Measurements from ENCODE around the gene MAGI2. TPM values are rescaled to one million over a fixed set of nuclear protein-coding genes. Genes with fewer than 3 reads are reported as not detected.
"Not testable (repeated sequence)": the region's sequence is repeated elsewhere in the genome, so short reads cannot be mapped to it uniquely, and the experiment has no call there.

The MAGI2 gene
- polyA plus RNA-seq, 3 donors = 0.03 to 0.11 TPM; not detected in 1

DNA sequence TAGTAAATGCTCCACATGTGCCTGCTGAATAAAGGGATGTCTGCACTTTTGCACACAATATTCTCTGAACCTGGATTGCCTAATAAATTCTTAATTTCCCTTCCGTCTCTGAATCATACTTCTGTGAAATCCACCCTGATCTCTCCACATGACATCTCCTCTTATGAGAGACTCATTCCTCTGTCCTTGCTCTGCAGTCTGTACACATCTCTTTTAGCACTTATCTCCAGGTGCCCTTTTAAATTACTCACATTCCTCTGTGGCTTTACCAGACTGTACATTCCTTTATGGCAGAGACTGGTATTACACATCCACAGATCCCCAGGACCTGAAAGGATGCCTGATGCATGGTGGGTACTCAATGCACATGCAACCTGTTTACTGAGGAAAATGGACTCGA, 1127.3 kb downstream of the MAGI2 start:
- no peak overlapping the region for H3K27ac Mint-ChIP-seq
- intact Hi-C loops (cut with micrococcal nuclease) = no loop called here
- peaks cover 0 to 1% (median 0%) of the 10 kb centered on the region in 3 donors for H3K27me3 Mint-ChIP-seq (ENCODE audit: low read depth in 3 of 3)
- H3K36me3 Mint-ChIP-seq = no peaks in the 10 kb centered on the region
- Histone ChIP-seq H3K4me2 (replicated peaks; ENCODE audit: extremely low read depth, low read length, poor library complexity, severe bottlenecking) (no peak overlapping the region), H4K20me1 (ENCODE audit: insufficient read depth, low read length) (no peaks in the 10 kb centered on the region), H3K36me3 (replicated peaks in 1 of 2; ENCODE audit: control insufficient read depth in 1 of 2, insufficient read depth in 2 of 2, low read length in 2 of 2) (no peaks in the 10 kb centered on the region), H3K4me3 (replicated peaks in 1 of 3; ENCODE audit: low read depth in 2 of 3, low read length in 3 of 3) (no peak overlapping the region), H2AFZ (ENCODE audit: insufficient read depth, low read depth, low read length, poor library complexity, severe bottlenecking) (no peak overlapping the region), H3K27me3 (ENCODE audit: control insufficient read depth in 2 of 2, insufficient read depth in 2 of 2, low read length in 2 of 2) (no peaks in the 10 kb centered on the region), H3K27ac (ENCODE audit: low read depth in 1 of 2, low read length in 2 of 2) (no peak overlapping the region), H3K79me2 (ENCODE audit: insufficient read depth, low read length) (no peaks in the 10 kb centered on the region), H3K4me1 (ENCODE audit: control insufficient read depth in 1 of 2, insufficient read depth in 2 of 2, low read length in 2 of 2) (no peaks in the 10 kb centered on the region), H3K9ac (ENCODE audit: insufficient read depth, low read length, poor library complexity, severe bottlenecking) (no peak overlapping the region), H3K9me3 (replicated peaks in 1 of 2; ENCODE audit: control insufficient read depth in 1 of 2, insufficient read depth in 1 of 2, low read length in 2 of 2) (peaks cover 3 to 5% of the 10 kb centered on the region in 2 donors)
- WGBS (ENCODE audit: insufficient coverage) = 93% methylated on average over 1 of the region's 2 CpGs
- TF ChIP-seq, protein P1, sequence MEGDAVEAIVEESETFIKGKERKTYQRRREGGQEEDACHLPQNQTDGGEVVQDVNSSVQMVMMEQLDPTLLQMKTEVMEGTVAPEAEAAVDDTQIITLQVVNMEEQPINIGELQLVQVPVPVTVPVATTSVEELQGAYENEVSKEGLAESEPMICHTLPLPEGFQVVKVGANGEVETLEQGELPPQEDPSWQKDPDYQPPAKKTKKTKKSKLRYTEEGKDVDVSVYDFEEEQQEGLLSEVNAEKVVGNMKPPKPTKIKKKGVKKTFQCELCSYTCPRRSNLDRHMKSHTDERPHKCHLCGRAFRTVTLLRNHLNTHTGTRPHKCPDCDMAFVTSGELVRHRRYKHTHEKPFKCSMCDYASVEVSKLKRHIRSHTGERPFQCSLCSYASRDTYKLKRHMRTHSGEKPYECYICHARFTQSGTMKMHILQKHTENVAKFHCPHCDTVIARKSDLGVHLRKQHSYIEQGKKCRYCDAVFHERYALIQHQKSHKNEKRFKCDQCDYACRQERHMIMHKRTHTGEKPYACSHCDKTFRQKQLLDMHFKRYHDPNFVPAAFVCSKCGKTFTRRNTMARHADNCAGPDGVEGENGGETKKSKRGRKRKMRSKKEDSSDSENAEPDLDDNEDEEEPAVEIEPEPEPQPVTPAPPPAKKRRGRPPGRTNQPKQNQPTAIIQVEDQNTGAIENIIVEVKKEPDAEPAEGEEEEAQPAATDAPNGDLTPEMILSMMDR (IDR thresholded peaks at IDR 0.05) = no peak
- no peaks in the 10 kb centered on the region for H3K4me1 Mint-ChIP-seq
- no peak for DNase-seq
- H3K9me3 Mint-ChIP-seq = peaks cover 0 to 3% (median 0%) of the 10 kb centered on the region in 7 donors
- H3K4me3 Mint-ChIP-seq = no peak overlapping the region

DNA sequence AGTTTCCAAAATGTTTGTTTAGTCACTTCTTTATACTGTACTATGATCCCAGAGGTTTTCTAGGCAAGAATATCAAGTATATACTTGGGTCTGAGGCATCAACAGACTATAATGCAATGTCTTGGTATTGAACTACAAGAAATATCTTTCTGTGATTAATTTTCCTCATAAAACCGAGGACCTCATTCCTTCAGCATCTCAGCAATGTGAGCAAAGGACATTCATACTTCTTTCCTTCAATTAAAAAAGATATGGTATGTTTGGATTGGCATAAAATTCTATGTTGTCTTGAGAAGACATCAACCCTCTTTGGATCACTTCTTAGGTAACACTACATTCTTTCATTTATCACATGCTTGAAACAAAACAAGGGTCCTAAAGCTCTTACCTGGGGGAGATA, 1130.3 kb downstream of the MAGI2 start:
- no peaks in the 10 kb centered on the region for H3K4me1 Mint-ChIP-seq

DNA sequence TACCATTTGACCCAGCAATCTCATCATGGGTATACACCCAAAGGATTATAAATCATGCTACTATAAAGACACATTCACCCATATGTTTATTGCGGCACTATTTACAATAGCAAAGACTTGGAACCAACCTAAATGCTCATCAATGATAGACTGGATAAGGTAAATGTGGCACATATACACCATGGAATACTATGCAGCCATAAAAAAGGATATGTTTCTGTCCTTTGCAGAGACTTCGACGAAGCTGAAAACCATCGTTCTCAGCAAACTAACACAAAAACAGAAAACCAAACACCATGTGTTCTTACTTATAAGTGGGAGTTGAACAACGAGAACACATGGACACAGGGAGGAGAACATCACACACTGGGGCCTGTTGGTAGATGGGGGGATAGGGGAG, 1131.2 kb downstream of the MAGI2 start:
- H3K27me3 ChIP-seq (ENCODE audit: control insufficient read depth in 2 of 2, insufficient read depth in 2 of 2, low read length in 2 of 2); H3K9ac ChIP-seq (ENCODE audit: insufficient read depth, low read length, poor library complexity, severe bottlenecking); H3K27me3 Mint-ChIP-seq (ENCODE audit: low read depth in 3 of 3); H3K4me1 Mint-ChIP-seq; H4K20me1 ChIP-seq (ENCODE audit: insufficient read depth, low read length); H3K36me3 ChIP-seq (replicated peaks in 1 of 2; ENCODE audit: control insufficient read depth in 1 of 2, insufficient read depth in 2 of 2, low read length in 2 of 2); H2AFZ ChIP-seq (ENCODE audit: insufficient read depth, low read depth, low read length, poor library complexity, severe bottlenecking); H3K27ac ChIP-seq (ENCODE audit: low read depth in 1 of 2, low read length in 2 of 2); H3K36me3 Mint-ChIP-seq; H3K4me3 Mint-ChIP-seq; H3K9me3 ChIP-seq (replicated peaks in 1 of 2; ENCODE audit: control insufficient read depth in 1 of 2, insufficient read depth in 1 of 2, low read length in 2 of 2); DNase-seq; H3K27ac Mint-ChIP-seq; H3K4me2 ChIP-seq (replicated peaks; ENCODE audit: extremely low read depth, low read length, poor library complexity, severe bottlenecking); H3K4me3 ChIP-seq (replicated peaks in 1 of 3; ENCODE audit: low read depth in 2 of 3, low read length in 3 of 3); H3K79me2 ChIP-seq (ENCODE audit: insufficient read depth, low read length); intact Hi-C loops (cut with micrococcal nuclease); H3K4me1 ChIP-seq (ENCODE audit: control insufficient read depth in 1 of 2, insufficient read depth in 2 of 2, low read length in 2 of 2): not testable (repeated sequence)
- H3K9me3 Mint-ChIP-seq = peaks cover 0 to 14% (median 3%) of the 10 kb centered on the region in 7 donors
- no CpG with 5 or more reads among the region's 5 CpGs for WGBS (ENCODE audit: insufficient coverage)

More for the DNA sequence above, 1130.3 kb downstream of the MAGI2 start:
- Histone ChIP-seq H3K9me3 (replicated peaks in 1 of 2; ENCODE audit: control insufficient read depth in 1 of 2, insufficient read depth in 1 of 2, low read length in 2 of 2) (peaks cover 0 to 3% of the 10 kb centered on the region in 2 donors), H3K36me3 (replicated peaks in 1 of 2; ENCODE audit: control insufficient read depth in 1 of 2, insufficient read depth in 2 of 2, low read length in 2 of 2) (no peaks in the 10 kb centered on the region), H3K27ac (ENCODE audit: low read depth in 1 of 2, low read length in 2 of 2) (no peak overlapping the region), H3K9ac (ENCODE audit: insufficient read depth, low read length, poor library complexity, severe bottlenecking) (no peak overlapping the region), H3K79me2 (ENCODE audit: insufficient read depth, low read length) (no peaks in the 10 kb centered on the region), H3K4me1 (ENCODE audit: control insufficient read depth in 1 of 2, insufficient read depth in 2 of 2, low read length in 2 of 2) (no peaks in the 10 kb centered on the region), H4K20me1 (ENCODE audit: insufficient read depth, low read length) (no peaks in the 10 kb centered on the region), H3K27me3 (ENCODE audit: control insufficient read depth in 2 of 2, insufficient read depth in 2 of 2, low read length in 2 of 2) (no peaks in the 10 kb centered on the region), H2AFZ (ENCODE audit: insufficient read depth, low read depth, low read length, poor library complexity, severe bottlenecking) (no peak overlapping the region), H3K4me2 (replicated peaks; ENCODE audit: extremely low read depth, low read length, poor library complexity, severe bottlenecking) (no peak overlapping the region), H3K4me3 (replicated peaks in 1 of 3; ENCODE audit: low read depth in 2 of 3, low read length in 3 of 3) (no peak overlapping the region)
- Mint-ChIP-seq H3K36me3 (no peaks in the 10 kb centered on the region), H3K27ac (no peak overlapping the region), H3K9me3 (peaks cover 0 to 9% (median 3%) of the 10 kb centered on the region in 7 donors), H3K27me3 (ENCODE audit: low read depth in 3 of 3) (peaks cover 0 to 1% (median 0%) of the 10 kb centered on the region in 3 donors), H3K4me3 (no peak overlapping the region)
- no CpG with 5 or more reads among the region's 1 CpG for WGBS (ENCODE audit: insufficient coverage)
- TF ChIP-seq, protein P1 (IDR thresholded peaks at IDR 0.05) = no peak
- no peak for DNase-seq
- intact Hi-C loops (cut with micrococcal nuclease) = no loop called here

All from CD14-positive monocyte (primary cell).